IPS-NIHi7 (cell line): ENCODE data around the gene CIDEB.

Source experiments
- DNase-seq: peaks from one replicate; pipeline ENCODE4 v3.0.0; 2012; ENCODE audit warnings: mixed read lengths; ENCODE audit errors: extremely low spot score

Gene CIDEB

GRCh38 chr14:24291446-24292117, 16.2 kb downstream of the CIDEB start:
- DNase-seq = no peak

- DNase-seq = no peak
Measured at GRCh38 chr14:24290746-24291145, 17.0 kb downstream of the CIDEB start.

- DNase-seq = no peak
Measured at GRCh38 chr14:24289649-24290280, 18.0 kb downstream of the CIDEB start.

- no peak for DNase-seq
Measured at GRCh38 chr14:24286996-24287395, 20.8 kb downstream of the CIDEB start.

GRCh38 chr14:24285351-24285750, 22.4 kb downstream of the CIDEB start:
- DNase-seq = no peak

- DNase-seq = no peak
Measured at GRCh38 chr14:24284501-24285035, 23.2 kb downstream of the CIDEB start.

- DNase-seq = no peak
Measured at GRCh38 chr14:24283796-24284460, 23.8 kb downstream of the CIDEB start.

GRCh38 chr14:24282736-24283135, 25.0 kb downstream of the CIDEB start:
- DNase-seq = no peak

- DNase-seq = no peak
Measured at GRCh38 chr14:24281636-24282035, 26.1 kb downstream of the CIDEB start.

GRCh38 chr14:24280797-24281460, 26.8 kb downstream of the CIDEB start:
- DNase-seq = no peak

- DNase-seq = no peak
Measured at GRCh38 chr14:24279301-24280186, 28.2 kb downstream of the CIDEB start.

GRCh38 chr14:24278424-24278823, 29.4 kb downstream of the CIDEB start:
- DNase-seq = no peak

GRCh38 chr14:24277606-24278321, 30.0 kb downstream of the CIDEB start:
- no peak for DNase-seq

- DNase-seq = no peak
Measured at GRCh38 chr14:24277071-24277470, 30.7 kb downstream of the CIDEB start.

GRCh38 chr14:24274101-24274543, 33.7 kb downstream of the CIDEB start:
- DNase-seq = no peak

GRCh38 chr14:24273422-24273998, 34.3 kb downstream of the CIDEB start:
- DNase-seq = no peak

- no peak for DNase-seq
Measured at GRCh38 chr14:24272467-24272866, 35.3 kb downstream of the CIDEB start.

GRCh38 chr14:24271834-24272263, 35.9 kb downstream of the CIDEB start:
- DNase-seq = no peak

- peak; percentile 99 for DNase-seq
Measured at GRCh38 chr14:24271134-24271833, 36.5 kb downstream of the CIDEB start, which contains the start of gene RABGGTA. Gene RABGGTA (minus strand): TSS chr14:24271597. CDS start chr14:24271115, 482 bp downstream.
